DOHH2 (cell line): ENCODE results near the gene PHF24.

Experiments
- H3F3A ChIP-seq: fragments of 200-600 bp; sonication (generic), shearing (Covaris generic); 2 replicates; pipeline ENCODE4 v1.6.0; 2016; ENCODE audit warnings: antibody characterized with exemption, mild to moderate bottlenecking; ENCODE audit not compliant: control insufficient read depth, insufficient read depth
- H3K27ac ChIP-seq: fragments of 200-600 bp; sonication (generic); 2 replicates; pipeline ENCODE4 v1.5.1; 2014; ENCODE audit warnings: low read depth, mild to moderate bottlenecking, low read length, moderate library complexity
- H3K27me3 ChIP-seq: fragments of 200-600 bp; sonication (generic); 2 replicates; pipeline ENCODE4 v1.6.1; 2014; ENCODE audit warnings: mild to moderate bottlenecking, low read length, mixed read lengths; ENCODE audit not compliant: control insufficient read depth
- H3K36me3 ChIP-seq: fragments of 200-600 bp; sonication (generic); 2 replicates; pipeline ENCODE4 v1.6.1; 2014; ENCODE audit warnings: mild to moderate bottlenecking, low read length, moderate library complexity, mixed read lengths; ENCODE audit not compliant: control insufficient read depth
- H3K4me1 ChIP-seq: fragments of 200-600 bp; sonication (generic); 2 replicates; pipeline ENCODE4 v1.6.1; 2014; ENCODE audit warnings: mild to moderate bottlenecking, low read length, mixed read lengths; ENCODE audit not compliant: control insufficient read depth
- H3K4me2 ChIP-seq: fragments of 200-600 bp; sonication (generic); 2 replicates; pipeline ENCODE4 v1.6.0; 2014; ENCODE audit warnings: mild to moderate bottlenecking, low read length, moderate library complexity
- H3K4me3 ChIP-seq: fragments of 200-600 bp; sonication (generic); 2 replicates; pipeline ENCODE4 v1.5.1; 2014; ENCODE audit warnings: mild to moderate bottlenecking, low read length, mixed read lengths
- H3K79me2 ChIP-seq: fragments of 200-600 bp; sonication (generic); 2 replicates; pipeline ENCODE4 v1.6.1; 2014; ENCODE audit warnings: mild to moderate bottlenecking, low read length, mixed read lengths; ENCODE audit not compliant: control insufficient read depth
- H3K9me2 ChIP-seq: fragments of 200-600 bp; sonication (generic); replicated peaks from 2 replicates; pipeline ENCODE4 v1.6.1; 2014; ENCODE audit warnings: mild to moderate bottlenecking, low read length, mixed read lengths; ENCODE audit not compliant: control insufficient read depth
- H3K9me3 ChIP-seq: fragments of 200-600 bp; sonication (generic); 2 replicates; pipeline ENCODE4 v1.6.1; 2014; ENCODE audit warnings: antibody characterized with exemption, low read length, mixed read lengths; ENCODE audit not compliant: control insufficient read depth, insufficient read depth
- H4K20me1 ChIP-seq: fragments of 200-600 bp; sonication (generic); 2 replicates; pipeline ENCODE4 v1.6.0; 2014; ENCODE audit warnings: low read depth, mild to moderate bottlenecking, antibody characterized with exemption, low read length, moderate library complexity; ENCODE audit not compliant: control insufficient read depth, insufficient read depth
- EZH2phosphoT487 ChIP-seq: fragments of 200-600 bp; sonication (generic); IDR thresholded peaks from 2 replicates; pipeline ENCODE4 v1.6.1; 2017; ENCODE audit warnings: borderline replicate concordance, mild to moderate bottlenecking, antibody characterized with exemption, low read length, moderate library complexity, mixed read lengths
- TF ChIP-seq, protein P1 (sequence below): fragments of 200-600 bp; sonication (generic); IDR thresholded peaks from one replicate; pipeline ENCODE4 v1.5.1; 2014; ENCODE audit warnings: antibody characterized with exemption, mild to moderate bottlenecking, low read depth, low read length; ENCODE audit not compliant: poor library complexity, severe bottlenecking

PHF24 gene

DNA sequence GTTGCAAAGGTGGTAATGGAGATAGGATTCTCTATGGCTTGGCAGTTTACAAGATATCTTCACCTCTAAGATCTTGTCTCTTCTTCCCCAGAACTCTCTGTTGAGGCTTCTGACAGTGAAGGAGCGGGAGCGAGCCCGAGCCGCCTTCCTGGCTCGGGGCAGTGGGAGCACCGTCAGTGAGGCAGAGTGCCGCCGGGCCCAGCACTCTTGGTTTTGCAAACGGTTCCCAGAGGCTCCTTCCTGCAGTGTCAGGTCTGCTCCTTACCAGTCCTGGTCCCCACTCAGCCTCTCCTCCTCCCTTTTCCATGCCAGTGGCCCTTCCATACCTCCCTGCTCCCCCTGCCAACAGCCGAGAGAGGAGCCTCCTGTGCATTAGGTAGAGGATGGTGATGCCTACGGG lies 18.9 kb downstream of the PHF24 start:
- Histone ChIP-seq H4K20me1 (no peaks in the 10 kb centered on the region), H3K4me2 (no peak overlapping the region), H3K27me3 (0 out of 2 replicates have a peak, but pooled peaks cover 5% of the 10 kb centered on the region), H3K4me1 (peaks cover 2% of the 10 kb centered on the region), H3K9me2 (no peaks in the 10 kb centered on the region), H3K36me3 (no peaks in the 10 kb centered on the region), H3K79me2 (no peaks in the 10 kb centered on the region), H3K27ac (no peak overlapping the region), H3F3A (no peaks in the 10 kb centered on the region), H3K4me3 (no peak overlapping the region), H3K9me3 (no peaks in the 10 kb centered on the region)
- TF ChIP-seq, protein P1, sequence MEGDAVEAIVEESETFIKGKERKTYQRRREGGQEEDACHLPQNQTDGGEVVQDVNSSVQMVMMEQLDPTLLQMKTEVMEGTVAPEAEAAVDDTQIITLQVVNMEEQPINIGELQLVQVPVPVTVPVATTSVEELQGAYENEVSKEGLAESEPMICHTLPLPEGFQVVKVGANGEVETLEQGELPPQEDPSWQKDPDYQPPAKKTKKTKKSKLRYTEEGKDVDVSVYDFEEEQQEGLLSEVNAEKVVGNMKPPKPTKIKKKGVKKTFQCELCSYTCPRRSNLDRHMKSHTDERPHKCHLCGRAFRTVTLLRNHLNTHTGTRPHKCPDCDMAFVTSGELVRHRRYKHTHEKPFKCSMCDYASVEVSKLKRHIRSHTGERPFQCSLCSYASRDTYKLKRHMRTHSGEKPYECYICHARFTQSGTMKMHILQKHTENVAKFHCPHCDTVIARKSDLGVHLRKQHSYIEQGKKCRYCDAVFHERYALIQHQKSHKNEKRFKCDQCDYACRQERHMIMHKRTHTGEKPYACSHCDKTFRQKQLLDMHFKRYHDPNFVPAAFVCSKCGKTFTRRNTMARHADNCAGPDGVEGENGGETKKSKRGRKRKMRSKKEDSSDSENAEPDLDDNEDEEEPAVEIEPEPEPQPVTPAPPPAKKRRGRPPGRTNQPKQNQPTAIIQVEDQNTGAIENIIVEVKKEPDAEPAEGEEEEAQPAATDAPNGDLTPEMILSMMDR = no peak
- TF ChIP-seq EZH2phosphoT487 = no peak

DNA sequence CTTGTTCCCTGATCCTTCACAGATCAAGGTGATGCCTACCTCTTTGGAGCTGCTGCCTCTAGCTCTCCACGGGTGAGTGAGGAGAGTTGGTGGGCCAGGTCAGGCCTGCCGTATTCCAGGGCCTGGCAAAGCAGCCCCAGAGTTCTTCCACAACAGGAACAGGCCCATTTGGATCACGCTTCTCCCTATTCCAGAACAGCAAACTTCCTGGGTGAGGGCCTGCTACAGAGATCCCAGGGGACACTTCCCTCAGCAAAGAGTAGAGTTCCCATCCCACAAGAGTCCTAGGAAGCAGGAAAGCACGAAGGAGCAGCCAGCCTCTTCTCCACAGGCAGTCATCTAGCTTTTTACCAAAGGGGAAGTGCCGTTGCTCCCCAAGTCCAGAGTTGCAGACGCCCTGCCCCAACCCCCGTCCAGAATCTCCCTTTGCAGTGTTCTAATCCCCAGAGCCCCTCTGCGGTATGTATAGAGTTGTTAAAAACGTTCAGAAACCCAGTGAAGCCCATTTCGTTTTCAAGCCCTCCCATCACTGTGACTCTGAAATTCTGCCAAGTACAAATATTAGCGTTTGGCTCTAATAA lies 22.2 kb downstream of the PHF24 start:
- Histone ChIP-seq H3K9me2 (no peaks in the 10 kb centered on the region), H4K20me1 (no peaks in the 10 kb centered on the region), H3K4me3 (no peak overlapping the region), H3K27me3 (no peaks in the 10 kb centered on the region), H3K9me3 (no peaks in the 10 kb centered on the region), H3K27ac (no peak overlapping the region), H3K79me2 (no peaks in the 10 kb centered on the region), H3K4me2 (no peak overlapping the region), H3K4me1 (peaks cover 26% of the 10 kb centered on the region), H3F3A (no peaks in the 10 kb centered on the region), H3K36me3 (no peaks in the 10 kb centered on the region)
- TF ChIP-seq, protein P1 = no peak
- TF ChIP-seq EZH2phosphoT487 = no peak

DNA sequence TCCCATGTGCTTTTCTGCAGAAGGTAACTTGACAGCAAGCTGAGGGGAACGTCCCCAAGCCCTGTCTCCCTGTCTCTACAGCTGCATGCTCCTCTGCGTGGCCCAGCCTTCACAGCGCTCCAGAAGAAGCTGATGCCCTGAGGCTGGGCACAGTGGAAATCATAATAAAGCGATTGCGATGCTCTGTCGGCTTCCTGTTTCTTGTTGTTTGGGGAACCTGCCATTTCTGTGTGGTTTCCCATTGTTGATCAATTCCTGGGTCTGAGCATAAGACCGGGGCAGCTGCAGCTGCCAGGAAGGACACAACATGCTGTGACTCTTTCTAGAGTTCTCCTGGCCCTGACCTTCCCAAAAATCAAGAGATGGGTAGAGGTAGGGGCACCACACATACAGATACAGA lies 24.3 kb downstream of the PHF24 start:
- H3K9me2 ChIP-seq = no peaks in the 10 kb centered on the region
- no peak for TF ChIP-seq EZH2phosphoT487
- TF ChIP-seq, protein P1 = no peak
- H3K9me3 ChIP-seq = no peaks in the 10 kb centered on the region
- H3K36me3 ChIP-seq = no peaks in the 10 kb centered on the region
- no peaks in the 10 kb centered on the region for H3K27me3 ChIP-seq
- no peak overlapping the region for H3K4me3 ChIP-seq
- peaks cover 37% of the 10 kb centered on the region for H3K4me1 ChIP-seq
- H3K27ac ChIP-seq = no peak overlapping the region
- no peaks in the 10 kb centered on the region for H3F3A ChIP-seq
- no peaks in the 10 kb centered on the region for H3K79me2 ChIP-seq
- H3K4me2 ChIP-seq = peak overlapping the region; percentile 37
- H4K20me1 ChIP-seq = no peaks in the 10 kb centered on the region

DNA sequence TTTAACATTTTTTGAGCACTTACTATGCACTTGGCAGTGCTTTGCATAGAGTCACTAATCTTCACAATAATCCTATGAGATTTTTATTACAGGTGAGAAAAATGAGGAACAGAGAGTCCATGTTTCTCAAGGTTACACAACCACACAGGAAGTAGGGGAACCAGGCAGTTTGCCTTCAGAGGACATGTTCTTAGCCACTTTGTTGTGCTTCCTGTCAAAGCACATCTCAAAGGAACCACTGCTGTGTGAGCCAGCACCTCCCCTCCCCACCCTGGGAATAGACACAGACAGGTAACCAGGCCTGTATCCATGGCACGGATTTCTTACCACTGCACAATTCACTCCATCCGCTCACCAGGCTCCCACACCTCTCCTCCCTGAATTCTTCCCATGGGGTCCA lies 25.1 kb downstream of the PHF24 start:
- Histone ChIP-seq H3K4me3 (0 out of 2 replicates have a peak overlapping the region, but pooled peaks have one; percentile 6), H3K79me2 (no peaks in the 10 kb centered on the region), H3F3A (no peaks in the 10 kb centered on the region), H3K4me2 (peak overlapping the region; percentile 37), H3K27me3 (no peaks in the 10 kb centered on the region), H3K27ac (no peak overlapping the region), H3K9me3 (no peaks in the 10 kb centered on the region), H3K9me2 (no peaks in the 10 kb centered on the region), H4K20me1 (no peaks in the 10 kb centered on the region), H3K4me1 (peaks cover 40% of the 10 kb centered on the region), H3K36me3 (no peaks in the 10 kb centered on the region)
- TF ChIP-seq, protein P1 = no peak
- TF ChIP-seq EZH2phosphoT487 = no peak
